Measurements from ENCODE around the gene FNDC3B.

Gene FNDC3B

DNA sequence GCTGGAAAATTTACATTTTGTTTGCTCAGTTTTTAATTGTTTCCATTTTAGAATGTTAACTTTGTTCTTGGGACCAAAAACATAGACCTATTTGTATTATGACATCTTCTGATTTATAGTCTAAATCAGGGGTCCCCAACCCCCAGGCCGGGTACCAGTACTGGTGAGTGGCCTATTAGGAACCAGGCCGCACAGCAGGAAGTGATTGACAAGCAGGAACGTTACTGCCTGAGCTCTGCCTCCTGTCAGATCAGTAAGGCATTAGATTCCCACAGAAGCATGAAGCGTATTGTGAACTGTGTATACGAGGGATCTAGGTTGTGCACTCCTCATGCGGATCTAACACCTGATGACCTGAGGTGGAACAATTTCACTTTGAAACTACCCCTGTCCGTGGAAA is 357.0 kb downstream of the FNDC3B start:
- DNase-seq (ENCODE audit: low read depth in 2 of 2): no peak

GRCh38 chr3:172397716-172398405 is 358.5 kb downstream of the FNDC3B start:
- DNase-seq (ENCODE audit: low read depth in 2 of 2): no peak

- no peak for DNase-seq (ENCODE audit: low read depth in 2 of 2)
Measured at GRCh38 chr3:172398484-172398883, 359.1 kb downstream of the FNDC3B start.

GRCh38 chr3:172402090-172402489 is 362.7 kb downstream of the FNDC3B start:
- DNase-seq (ENCODE audit: low read depth in 2 of 2): no peak

DNA sequence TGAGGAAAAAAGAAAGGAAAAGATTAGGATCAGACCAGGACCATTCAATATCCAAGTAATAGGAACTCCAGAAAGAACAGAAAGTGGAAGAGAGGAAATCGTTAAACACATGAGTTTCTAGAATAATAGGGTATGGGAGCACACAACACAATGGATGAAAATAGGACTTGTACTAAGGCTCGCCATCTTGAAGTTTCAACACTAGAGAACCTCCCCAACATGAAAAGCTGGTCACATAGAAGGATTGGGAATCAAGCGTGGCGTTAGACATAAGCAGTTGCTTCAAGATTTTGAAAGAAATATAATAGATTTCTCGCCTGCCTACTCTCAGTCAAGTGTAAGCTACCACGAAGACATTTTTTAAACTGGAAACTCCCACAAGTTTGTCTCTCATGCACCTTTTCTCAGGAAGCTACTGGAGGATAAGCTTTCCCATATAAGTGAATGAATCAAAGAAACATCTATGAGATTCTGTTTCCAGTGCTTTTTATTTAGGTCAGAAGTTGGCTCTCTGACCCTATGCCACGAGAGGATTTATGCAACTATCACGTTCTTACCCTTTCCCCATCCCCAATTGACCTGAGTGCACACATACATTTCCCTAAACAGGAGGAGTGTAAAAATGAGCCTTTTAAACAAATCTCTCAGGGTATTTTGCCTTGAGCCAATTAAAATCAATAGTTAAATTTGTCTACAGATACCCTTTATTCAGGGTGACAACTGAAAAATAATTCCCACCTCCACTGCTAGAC is 363.7 kb downstream of the FNDC3B start:
- DNase-seq (ENCODE audit: low read depth in 2 of 2): no peak

- no peak for DNase-seq (ENCODE audit: low read depth in 2 of 2)
Measured at GRCh38 chr3:172404237-172404962, 365.0 kb downstream of the FNDC3B start.

DNA sequence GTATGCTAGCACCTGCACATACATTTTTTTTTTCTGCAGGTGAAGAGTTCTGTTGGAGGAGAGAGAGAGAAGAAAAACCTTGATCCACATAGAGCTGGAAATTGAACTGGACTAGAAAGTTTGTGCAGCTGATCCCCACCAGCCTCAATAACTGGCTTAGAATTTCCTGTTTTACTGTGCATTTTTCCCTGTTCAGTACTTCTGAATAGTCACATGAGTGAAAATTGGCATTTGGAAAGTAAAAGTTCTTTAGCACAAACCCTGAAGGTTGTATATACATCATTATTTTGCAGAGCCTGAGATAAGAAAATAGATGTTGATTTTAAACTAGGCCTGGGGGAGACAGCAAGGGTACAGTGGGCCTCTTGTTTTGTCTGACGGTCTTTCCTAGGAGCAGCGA is 366.5 kb downstream of the FNDC3B start:
- DNase-seq (ENCODE audit: low read depth in 2 of 2): no peak

GRCh38 chr3:172407872-172408271 is 368.5 kb downstream of the FNDC3B start:
- DNase-seq (ENCODE audit: low read depth in 2 of 2): no peak

GRCh38 chr3:172410702-172411477 is 371.5 kb downstream of the FNDC3B start:
- no peak for DNase-seq (ENCODE audit: low read depth in 2 of 2)

DNA sequence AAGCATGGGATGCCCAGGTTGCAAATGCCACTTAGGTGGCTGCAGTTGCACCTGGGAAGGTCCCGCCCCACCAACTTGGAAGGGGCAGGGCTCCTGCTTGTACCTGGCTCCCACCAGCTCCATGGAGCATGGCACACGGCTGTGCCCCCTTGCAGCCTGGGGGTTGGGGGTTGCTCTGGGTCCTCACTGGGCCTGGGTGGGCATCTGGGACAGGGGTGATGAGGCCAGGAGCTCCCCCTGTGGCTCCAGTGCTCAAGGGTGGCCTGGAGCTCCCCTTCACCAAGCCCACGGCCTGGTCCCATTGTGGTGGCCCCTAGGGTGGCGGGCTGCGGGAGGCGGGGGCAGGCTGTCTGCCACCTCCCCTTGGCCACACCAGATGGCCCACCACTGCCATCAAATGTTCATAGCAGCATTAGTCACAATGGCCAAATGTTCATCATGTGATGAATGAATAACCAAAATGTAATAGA is 372.1 kb downstream of the FNDC3B start:
- no peak for DNase-seq (ENCODE audit: low read depth in 2 of 2)

- no peak for DNase-seq (ENCODE audit: low read depth in 2 of 2)
Measured at GRCh38 chr3:172415323-172415722, 375.9 kb downstream of the FNDC3B start.

DNA sequence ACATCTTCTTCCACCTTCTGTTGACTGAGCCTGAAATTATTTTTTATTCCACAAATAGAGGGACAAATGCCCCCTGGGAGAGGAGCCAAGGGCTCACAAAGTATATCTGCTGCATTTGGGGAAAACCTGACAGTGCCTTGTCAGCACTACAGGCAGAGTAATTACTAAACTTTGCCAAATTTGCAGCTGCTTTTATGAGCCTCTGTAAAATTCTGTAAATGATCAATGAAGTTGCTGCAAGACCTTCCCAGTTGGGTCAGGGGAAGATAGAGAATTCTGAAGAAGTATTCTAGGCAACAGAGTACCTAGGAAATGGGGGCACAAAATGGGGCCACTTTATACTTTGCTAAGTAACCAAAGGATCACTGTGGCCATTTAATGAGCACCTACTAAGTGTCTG is 398.3 kb downstream of the FNDC3B start:
- DNase-seq (ENCODE audit: low read depth in 2 of 2): no peak

- DNase-seq (ENCODE audit: low read depth in 2 of 2): no peak
Measured at GRCh38 chr3:172438186-172438585, 398.8 kb downstream of the FNDC3B start.

DNA sequence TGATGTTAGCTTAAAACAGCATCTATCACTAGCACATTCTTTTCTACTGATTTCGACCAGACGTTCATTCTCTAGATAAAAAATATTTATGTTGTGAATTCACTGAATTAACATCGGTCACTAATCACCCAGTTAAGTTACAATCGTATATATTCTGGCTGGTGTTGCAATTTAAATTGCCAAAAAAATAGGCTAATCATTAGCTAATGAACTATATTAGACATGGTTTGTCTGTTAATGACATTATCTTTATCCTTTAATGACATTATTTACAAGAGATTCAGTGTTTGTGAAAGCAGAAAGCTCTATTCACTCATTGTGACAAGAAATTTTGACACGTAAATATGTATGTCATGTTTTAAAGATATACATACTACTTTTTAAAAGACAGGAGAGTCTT is 402.2 kb downstream of the FNDC3B start:
- no peak for DNase-seq (ENCODE audit: low read depth in 2 of 2)

- no peak for DNase-seq (ENCODE audit: low read depth in 2 of 2)
Measured at GRCh38 chr3:172442606-172443005, 403.2 kb downstream of the FNDC3B start.

DNA sequence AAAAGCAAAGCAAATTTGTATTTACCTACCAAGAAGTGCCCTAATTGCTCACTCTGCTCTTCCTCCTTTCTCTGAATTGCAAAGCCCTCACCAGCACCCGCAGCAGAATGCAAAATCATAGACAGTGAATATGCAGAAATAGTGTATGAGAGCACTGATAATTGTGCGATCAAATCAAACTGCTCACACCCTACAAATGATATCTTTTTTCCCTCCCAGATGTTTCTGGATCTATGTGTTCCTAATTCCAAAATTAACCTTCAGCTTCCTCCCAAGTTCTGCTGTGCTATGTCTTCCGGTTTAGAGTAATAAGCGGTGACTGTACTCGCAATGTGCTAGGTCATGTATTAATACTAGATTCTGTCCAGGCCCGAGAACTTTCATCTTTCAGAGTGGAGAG is 405.4 kb downstream of the FNDC3B start:
- DNase-seq (ENCODE audit: low read depth in 2 of 2): no peak

GRCh38 chr3:172446198-172446597 is 406.8 kb downstream of the FNDC3B start:
- DNase-seq (ENCODE audit: low read depth in 2 of 2): no peak

DNA sequence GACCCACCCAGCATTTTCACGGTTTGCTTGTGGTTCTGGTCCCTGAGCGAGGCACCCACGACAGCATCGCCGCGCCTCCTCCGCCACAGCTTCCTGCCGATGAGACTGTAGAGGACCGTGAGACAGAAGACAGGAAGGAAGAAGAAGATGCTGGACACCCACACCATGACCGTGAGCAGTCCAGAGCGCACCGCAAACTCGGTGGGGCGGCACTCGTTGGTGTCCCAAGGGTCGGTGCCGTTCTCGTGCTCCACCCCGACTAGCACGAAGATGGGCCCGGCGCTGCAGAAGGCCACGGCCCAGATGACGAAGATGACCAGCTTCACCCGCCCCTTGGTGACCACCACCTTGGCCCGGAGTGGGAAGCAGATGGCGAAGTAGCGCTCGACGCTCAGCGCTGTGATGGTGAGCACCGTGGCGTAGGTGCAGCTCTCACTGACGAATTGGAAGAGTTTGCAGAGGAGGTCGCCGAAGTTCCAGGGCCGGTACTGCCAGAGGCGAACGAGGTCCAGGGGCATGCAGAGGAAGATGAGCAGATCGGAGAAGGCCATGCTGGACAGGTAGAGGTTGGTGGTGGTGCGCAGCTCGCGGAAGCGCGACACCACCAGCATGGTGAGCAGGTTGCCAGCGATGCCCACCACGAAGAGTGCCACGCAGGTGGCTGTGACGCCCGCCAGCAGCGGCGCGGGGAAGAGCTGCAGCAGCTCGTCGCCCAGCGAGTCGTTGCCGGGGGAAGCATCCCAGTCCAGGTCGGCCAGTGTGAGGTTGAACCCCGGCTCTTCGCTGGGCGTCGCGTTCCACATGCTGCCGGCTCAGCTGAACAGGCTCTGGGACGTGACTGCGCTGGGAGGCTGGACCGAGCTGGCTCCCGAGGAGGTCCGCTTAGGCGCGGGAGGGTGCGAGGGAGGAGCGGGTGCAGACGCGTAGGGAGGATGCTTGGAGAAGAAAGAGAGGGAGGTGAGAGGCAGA is 408.5 kb downstream of the FNDC3B start, which contains the start of gene GHSR:
GHSR (minus strand) TSS at position 846 of the 969 bp plus-strand sequence; CDS start at position 803, 43 bp downstream.
- DNase-seq (ENCODE audit: low read depth in 2 of 2): no peak

- DNase-seq (ENCODE audit: low read depth in 2 of 2): no peak
Measured at GRCh38 chr3:172448661-172449465, 409.5 kb downstream of the FNDC3B start.

Data from stimulated activated CD4-positive, alpha-beta T cell treated with anti-CD3 and anti-CD28 coated beads, Interleukin-15, amount 100 ng/mL, for 48 hours (primary cell).